Vagina (tissue), 2 donors: ENCODE measurements around the gene NSUN2.

Source experiments
- CTCF ChIP-seq, 3 experiments: fragments of 450-650 bp in 2 of 3; fragments of 200-600 bp in 1 of 3; sonication (generic) in 1 of 3; IDR thresholded peaks; one replicate each; pipeline ENCODE4 v1.5.1; 2017 to 2019; ENCODE audit warnings: antibody characterized with exemption in 3 of 3, mild to moderate bottlenecking in 2 of 3, moderate library complexity in 2 of 3
- POLR2A ChIP-seq, 2 donors: fragments of 450-650 bp; IDR thresholded peaks; one replicate each; pipeline ENCODE4 v1.6.1; 2017; ENCODE audit warnings: antibody characterized with exemption in 2 of 2, mild to moderate bottlenecking in 2 of 2, moderate library complexity in 2 of 2

DNA sequence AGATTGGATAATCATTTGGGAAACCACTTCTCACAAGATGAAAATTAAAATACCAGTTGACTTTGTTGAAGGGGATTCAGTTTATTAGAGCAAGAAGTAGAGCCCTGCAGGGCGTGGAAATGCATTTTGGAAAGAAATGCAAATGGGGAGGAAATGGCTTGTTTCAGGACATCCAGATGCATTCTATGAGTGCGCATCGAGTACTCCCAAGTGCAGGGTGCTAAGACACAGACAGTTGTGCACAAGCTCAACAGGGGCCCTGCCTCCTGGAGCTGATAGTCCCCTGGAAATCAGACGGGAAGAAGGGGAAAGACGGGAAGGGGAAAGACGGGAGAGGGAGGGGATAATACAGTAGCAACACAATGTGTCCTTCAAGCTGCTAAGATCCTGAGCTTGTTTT lies 64.0 kb downstream of the NSUN2 start:
- TF ChIP-seq CTCF (IDR thresholded peaks at IDR 0.05) (no peak), POLR2A (IDR thresholded peaks at IDR 0.05) (no peak)
